CD4-positive, alpha-beta T cell (primary cell): ENCODE results near the gene NUAK1. TPM values are rescaled to one million over a fixed set of nuclear protein-coding genes. Genes with fewer than 3 reads are reported as not detected.

Source experiments
- ATAC-seq: fragments of 200-7000 bp; cut with Tn5 transposase; one replicate; pipeline ENCODE4 v1.10.0; 2022; ENCODE audit warnings: mild to moderate bottlenecking; ENCODE audit not compliant: poor library complexity
- CTCF ChIA-PET: fragments of 350-600 bp; sonication (Branson Sonifier 250); formaldehyde crosslinking; loops from one replicate; lab custom pipeline; 2021; ENCODE audit warnings: antibody characterized with exemption, inconsistent platforms; lab: Charles Lee
- POLR2A ChIA-PET: fragments of 350-600 bp; sonication (Branson Sonifier 250); formaldehyde crosslinking; loops from one replicate; lab custom pipeline; 2021; ENCODE audit warnings: antibody characterized with exemption, inconsistent platforms; lab: Charles Lee
- DNase-seq, 14 experiments: peaks; one replicate each; pipeline ENCODE4 v3.0.0-alpha.2; 2013 to 2020; ENCODE audit warnings: mixed read lengths in 2 of 14
- H3K27ac ChIP-seq, 2 donors: one replicate each; pipeline versions ENCODE4 v1.5.1 to v1.7.0; 2013; ENCODE audit warnings: low read length in 2 of 2, low read depth in 1 of 2, mild to moderate bottlenecking in 1 of 2
- H3K27me3 ChIP-seq, 2 experiments: 1 replicate in 1 of 2; 2 replicates in 1 of 2; pipeline versions ENCODE4 v1.6.1 to v1.7.0; 2013; ENCODE audit warnings: low read length in 2 of 2, control low read depth in 1 of 2, mild to moderate bottlenecking in 1 of 2, moderate library complexity in 1 of 2; ENCODE audit not compliant: insufficient read depth in 2 of 2, control insufficient read depth in 1 of 2
- H3K36me3 ChIP-seq: one replicate; pipeline ENCODE4 v1.6.1; 2013; ENCODE audit warnings: low read length, control low read depth; ENCODE audit not compliant: insufficient read depth
- H3K4me1 ChIP-seq: one replicate; pipeline ENCODE4 v1.6.1; 2013; ENCODE audit warnings: low read length, control low read depth; ENCODE audit not compliant: insufficient read depth
- H3K4me3 ChIP-seq: one replicate; pipeline ENCODE4 v1.5.1; 2013; ENCODE audit warnings: mild to moderate bottlenecking, low read length, moderate library complexity
- H3K9me3 ChIP-seq, 2 experiments: 1 replicate in 1 of 2; 2 replicates in 1 of 2; pipeline versions ENCODE4 v1.6.1 to v1.7.0; 2013; ENCODE audit warnings: low read length in 2 of 2, mild to moderate bottlenecking in 2 of 2, control low read depth in 1 of 2, moderate library complexity in 1 of 2; ENCODE audit not compliant: control insufficient read depth in 1 of 2, insufficient read depth in 1 of 2
- H3K27ac Mint-ChIP-seq: one replicate; pipeline ENCODE4 v1.8.0; 2020; ENCODE audit warnings: mixed read lengths
- H3K27me3 Mint-ChIP-seq: one replicate; pipeline ENCODE4 v1.8.0; 2021; ENCODE audit warnings: mixed read lengths
- H3K36me3 Mint-ChIP-seq: one replicate; pipeline ENCODE4 v1.8.0; 2021; ENCODE audit warnings: low read depth, mixed read lengths
- H3K4me1 Mint-ChIP-seq: one replicate; pipeline ENCODE4 v1.8.0; 2021; ENCODE audit warnings: low read depth, mixed read lengths
- H3K4me3 Mint-ChIP-seq: one replicate; pipeline ENCODE4 v1.8.0; 2020; ENCODE audit warnings: mild to moderate bottlenecking, mixed read lengths
- H3K9me3 Mint-ChIP-seq: one replicate; pipeline ENCODE4 v1.8.0; 2020; ENCODE audit warnings: mixed read lengths
- intact Hi-C, 2 experiments: fragments of 100-400 bp; cut with DNase I in 1 of 2; cut with micrococcal nuclease in 1 of 2; formaldehyde crosslinking; loops; one replicate each; pipeline versions ENCODE4 v1.15.1 to v1.9.0; 2023 to 2025; cut with DNase I, micrococcal nuclease
- total RNA-seq, 174 experiments: library from RNA in 2 of 174; stranded (reverse) in 2 of 174; gene quantifications; one replicate each; pipeline ENCODE4 v1.2.3 and lab custom pipeline; 2021 to 2026
- TF ChIP-seq, protein P1 (sequence below): fragments of 200-600 bp; IDR thresholded peaks from one replicate; pipeline ENCODE4 v1.8.0; 2022; ENCODE audit warnings: antibody characterized with exemption, mild to moderate bottlenecking

Gene NUAK1
- total RNA-seq, 2 experiments from 2014 or later, result 0.16 TPM; not detected in 1

DNA sequence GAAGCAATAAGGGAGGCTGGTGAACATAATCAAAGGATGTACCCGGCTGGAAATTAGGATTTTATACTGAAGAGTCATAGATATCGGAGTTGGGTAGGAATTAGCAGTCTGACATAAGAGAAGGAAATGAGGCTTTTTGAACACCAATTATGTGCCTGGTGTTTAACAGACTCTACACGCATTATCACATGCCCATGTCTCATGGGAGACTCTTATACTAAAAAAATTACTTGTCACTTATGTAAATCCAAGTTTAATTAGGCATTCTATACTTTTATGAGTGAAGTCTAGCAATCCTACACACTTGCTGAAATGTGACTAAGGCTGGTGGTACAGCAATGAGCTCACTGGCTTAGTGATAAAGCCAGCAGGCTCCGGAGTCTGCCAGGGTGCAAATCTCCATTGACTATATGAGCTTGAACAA lies 93.5 kb downstream of the NUAK1 start:
- no peaks in the 10 kb centered on the region for H3K9me3 Mint-ChIP-seq
- CTCF ChIA-PET, result no interaction called here
- H3K4me3 Mint-ChIP-seq, result no peak overlapping the region
- Histone ChIP-seq H3K9me3 (peaks cover 0 to 4% of the 10 kb centered on the region in 2 experiments), H3K36me3 (no peaks in the 10 kb centered on the region), H3K27ac (no peak overlapping the region), H3K27me3 (peaks cover 0 to 4% of the 10 kb centered on the region in 2 experiments), H3K4me3 (no peak overlapping the region), H3K4me1 (no peaks in the 10 kb centered on the region)
- DNase-seq, result no peak
- H3K4me1 Mint-ChIP-seq, result no peaks in the 10 kb centered on the region
- H3K36me3 Mint-ChIP-seq, result no peaks in the 10 kb centered on the region
- POLR2A ChIA-PET, result no interaction called here
- intact Hi-C loops, result no loop called here
- TF ChIP-seq, protein P1, sequence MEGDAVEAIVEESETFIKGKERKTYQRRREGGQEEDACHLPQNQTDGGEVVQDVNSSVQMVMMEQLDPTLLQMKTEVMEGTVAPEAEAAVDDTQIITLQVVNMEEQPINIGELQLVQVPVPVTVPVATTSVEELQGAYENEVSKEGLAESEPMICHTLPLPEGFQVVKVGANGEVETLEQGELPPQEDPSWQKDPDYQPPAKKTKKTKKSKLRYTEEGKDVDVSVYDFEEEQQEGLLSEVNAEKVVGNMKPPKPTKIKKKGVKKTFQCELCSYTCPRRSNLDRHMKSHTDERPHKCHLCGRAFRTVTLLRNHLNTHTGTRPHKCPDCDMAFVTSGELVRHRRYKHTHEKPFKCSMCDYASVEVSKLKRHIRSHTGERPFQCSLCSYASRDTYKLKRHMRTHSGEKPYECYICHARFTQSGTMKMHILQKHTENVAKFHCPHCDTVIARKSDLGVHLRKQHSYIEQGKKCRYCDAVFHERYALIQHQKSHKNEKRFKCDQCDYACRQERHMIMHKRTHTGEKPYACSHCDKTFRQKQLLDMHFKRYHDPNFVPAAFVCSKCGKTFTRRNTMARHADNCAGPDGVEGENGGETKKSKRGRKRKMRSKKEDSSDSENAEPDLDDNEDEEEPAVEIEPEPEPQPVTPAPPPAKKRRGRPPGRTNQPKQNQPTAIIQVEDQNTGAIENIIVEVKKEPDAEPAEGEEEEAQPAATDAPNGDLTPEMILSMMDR, result no peak
- no peak overlapping the region for H3K27ac Mint-ChIP-seq
- no peak for ATAC-seq
- peaks cover 28% of the 10 kb centered on the region for H3K27me3 Mint-ChIP-seq

DNA sequence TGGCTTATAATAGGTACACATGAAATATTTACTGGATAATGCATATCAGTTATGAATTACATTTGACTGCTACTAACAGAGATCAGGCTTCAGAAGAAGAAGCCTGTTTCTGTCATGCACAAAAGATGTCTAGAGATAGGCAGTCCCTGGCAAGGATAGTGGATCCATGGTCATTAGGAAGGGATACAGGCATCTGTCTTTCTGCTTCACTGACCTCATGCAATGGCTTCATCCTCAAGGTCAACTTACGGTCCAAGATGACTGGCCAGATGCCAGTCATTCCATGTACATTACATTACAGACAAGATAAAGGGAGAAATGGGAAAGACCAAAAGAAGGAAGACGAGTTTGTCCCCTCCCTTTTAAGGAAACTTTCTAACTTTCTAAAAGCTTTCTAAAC lies 94.0 kb downstream of the NUAK1 start:
- ChIA-PET POLR2A (no interaction called here), CTCF (no interaction called here)
- Histone ChIP-seq H3K27me3 (peaks cover 0 to 2% of the 10 kb centered on the region in 2 experiments), H3K4me3 (no peak overlapping the region), H3K36me3 (no peaks in the 10 kb centered on the region), H3K27ac (no peak overlapping the region), H3K4me1 (no peaks in the 10 kb centered on the region), H3K9me3 (peaks cover 0 to 8% of the 10 kb centered on the region in 2 experiments)
- Mint-ChIP-seq H3K9me3 (no peaks in the 10 kb centered on the region), H3K27me3 (peaks cover 25% of the 10 kb centered on the region), H3K4me1 (no peaks in the 10 kb centered on the region), H3K4me3 (no peak overlapping the region), H3K27ac (no peak overlapping the region), H3K36me3 (no peaks in the 10 kb centered on the region)
- no peak for ATAC-seq
- intact Hi-C loops, result no loop called here
- TF ChIP-seq, protein P1, result no peak
- no peak for DNase-seq

DNA sequence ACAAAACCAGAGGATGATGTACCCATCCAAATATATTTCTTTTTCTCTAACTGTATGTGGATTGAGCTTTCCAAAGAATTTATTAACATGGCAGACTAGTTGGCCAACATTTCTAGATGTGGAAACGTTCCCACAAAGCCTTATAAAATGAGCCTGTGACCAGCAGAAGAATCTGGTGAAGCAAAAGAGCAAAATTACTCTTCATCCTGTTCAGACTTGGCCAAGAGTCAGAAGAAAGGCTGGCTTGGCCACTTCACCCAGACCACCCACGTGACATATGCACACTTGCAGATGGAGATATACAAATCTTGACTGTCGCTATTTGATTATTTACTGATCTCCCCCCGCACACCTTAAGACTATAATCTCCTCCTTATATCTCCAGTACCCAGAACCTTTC lies 96.7 kb downstream of the NUAK1 start:
- H3K27me3 Mint-ChIP-seq, result peaks cover 16% of the 10 kb centered on the region
- H3K36me3 Mint-ChIP-seq, result no peaks in the 10 kb centered on the region
- CTCF ChIA-PET, result no interaction called here
- no peak overlapping the region for H3K27ac Mint-ChIP-seq
- no peak overlapping the region for H3K4me3 ChIP-seq
- no peaks in the 10 kb centered on the region for H3K4me1 Mint-ChIP-seq
- no peaks in the 10 kb centered on the region for H3K4me1 ChIP-seq
- H3K9me3 ChIP-seq, result peaks cover 0 to 13% of the 10 kb centered on the region in 2 experiments
- POLR2A ChIA-PET, result no interaction called here
- intact Hi-C loops, result no loop called here
- peaks cover 0 to 2% of the 10 kb centered on the region in 2 experiments for H3K27me3 ChIP-seq
- ATAC-seq (no peak), DNase-seq (no peak)
- TF ChIP-seq, protein P1, result no peak
- no peak overlapping the region for H3K4me3 Mint-ChIP-seq
- no peaks in the 10 kb centered on the region for H3K36me3 ChIP-seq
- no peak overlapping the region for H3K27ac ChIP-seq
- H3K9me3 Mint-ChIP-seq, result no peaks in the 10 kb centered on the region
